Activated CD4-positive, alpha-beta T cell treated with anti-CD3 and anti-CD28 coated beads, Interleukin-2, Interleukin-6, amounts not matched to agents 100 ng/mL and 50 ng/mL, durations not matched to agents 16 hours and 8 hours (primary cell): Measurements from ENCODE around the gene INPP5D.
"Not testable (repeated sequence)": the region's sequence is repeated elsewhere in the genome, so short reads cannot be mapped to it uniquely, and the experiment has no call there.

Experiments used
- DNase-seq: peaks from one replicate; pipeline ENCODE4 v3.0.0-alpha.2; 2020

Gene INPP5D

GRCh38 chr2:233152541-233152940 lies 92.4 kb downstream of the INPP5D start:
- DNase-seq = no peak

GRCh38 chr2:233153146-233153798 lies 93.1 kb downstream of the INPP5D start:
- DNase-seq = no peak

- no peak for DNase-seq
Measured at GRCh38 chr2:233156001-233156400, 95.9 kb downstream of the INPP5D start.

DNA sequence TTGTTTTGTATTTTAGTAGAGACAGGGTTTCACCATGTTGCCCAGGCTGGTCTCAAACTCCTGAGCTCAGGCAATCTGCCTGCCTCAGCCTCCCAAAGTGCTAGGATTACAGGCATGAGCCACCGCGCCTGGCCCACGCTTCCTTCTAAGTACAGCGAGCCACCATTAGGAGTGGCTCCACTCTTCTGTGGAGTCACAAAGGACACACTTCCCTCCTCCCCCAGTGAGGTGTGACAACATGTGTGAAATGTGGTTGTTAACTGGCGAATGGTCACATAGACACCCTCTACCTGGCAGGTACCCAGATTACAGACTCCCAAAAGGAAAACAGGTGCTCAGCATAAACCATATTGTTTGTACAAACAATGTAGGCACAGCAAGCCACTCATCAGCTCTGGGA lies 96.3 kb downstream of the INPP5D start:
- not testable (repeated sequence) for DNase-seq

GRCh38 chr2:233161730-233162129 lies 101.6 kb downstream of the INPP5D start:
- no peak for DNase-seq

DNA sequence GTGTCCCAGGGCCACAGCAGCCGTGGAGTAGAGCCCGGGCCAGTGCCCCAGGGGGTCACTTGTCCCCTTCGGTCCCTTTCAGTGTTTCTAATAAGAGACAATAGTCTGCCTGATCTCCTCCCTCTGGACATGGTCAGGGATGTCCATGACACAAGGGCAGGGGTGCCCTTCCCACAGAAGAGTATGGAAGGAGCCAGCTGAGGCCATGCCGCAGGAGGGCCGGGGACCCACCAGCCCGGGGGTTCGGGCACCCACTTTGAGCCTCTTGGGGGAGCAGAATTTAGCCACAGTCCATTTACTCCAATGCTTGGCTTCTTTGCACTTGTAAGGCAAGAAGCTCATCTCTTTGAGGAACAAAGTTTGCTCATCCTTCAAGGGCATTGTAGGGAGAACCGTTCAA lies 102.6 kb downstream of the INPP5D start:
- no peak for DNase-seq

- DNase-seq = no peak
Measured at GRCh38 chr2:233163486-233164103, 103.5 kb downstream of the INPP5D start.

- no peak for DNase-seq
Measured at GRCh38 chr2:233164128-233164635, 104.0 kb downstream of the INPP5D start.

DNA sequence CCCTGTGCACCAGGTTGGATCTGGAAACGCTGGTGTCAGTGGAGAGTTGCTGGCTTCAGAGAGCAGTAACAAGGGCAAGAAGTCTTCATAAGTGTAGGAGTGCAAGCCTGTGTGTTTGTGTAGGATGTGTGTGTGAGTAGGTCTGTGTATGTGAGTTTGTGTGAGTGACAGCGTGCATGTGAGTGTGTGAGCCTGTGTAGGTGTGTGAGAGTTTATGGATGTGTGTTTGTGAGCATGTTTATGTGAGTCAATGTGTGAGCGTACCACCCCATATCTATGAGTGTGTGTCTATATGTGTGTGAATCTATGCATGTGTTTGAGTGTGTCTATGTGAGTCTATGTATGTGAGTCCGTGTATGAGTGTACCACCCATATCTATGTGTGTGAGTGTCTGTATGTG lies 104.8 kb downstream of the INPP5D start:
- DNase-seq = no peak

DNA sequence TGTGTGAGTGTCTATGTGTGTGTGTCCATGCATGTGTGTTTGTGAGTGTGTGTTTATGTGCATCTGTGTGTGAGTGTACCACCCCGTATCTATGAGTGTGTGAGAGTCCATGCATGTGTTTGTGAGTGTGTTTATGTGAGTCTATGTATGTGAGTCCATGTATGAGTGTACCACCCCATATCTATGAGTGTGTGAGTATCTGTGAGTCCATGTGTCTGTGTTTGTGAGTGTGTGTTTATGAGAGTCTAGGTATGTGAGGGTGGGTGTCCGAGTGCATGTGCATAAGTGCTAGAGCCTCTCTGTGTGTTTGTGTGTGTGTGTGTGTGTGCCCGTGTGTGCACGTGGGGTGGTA lies 105.4 kb downstream of the INPP5D start:
- DNase-seq = peak; percentile 7

- DNase-seq = peak; percentile 62
Measured at GRCh38 chr2:233165895-233166661, 105.9 kb downstream of the INPP5D start.

DNA sequence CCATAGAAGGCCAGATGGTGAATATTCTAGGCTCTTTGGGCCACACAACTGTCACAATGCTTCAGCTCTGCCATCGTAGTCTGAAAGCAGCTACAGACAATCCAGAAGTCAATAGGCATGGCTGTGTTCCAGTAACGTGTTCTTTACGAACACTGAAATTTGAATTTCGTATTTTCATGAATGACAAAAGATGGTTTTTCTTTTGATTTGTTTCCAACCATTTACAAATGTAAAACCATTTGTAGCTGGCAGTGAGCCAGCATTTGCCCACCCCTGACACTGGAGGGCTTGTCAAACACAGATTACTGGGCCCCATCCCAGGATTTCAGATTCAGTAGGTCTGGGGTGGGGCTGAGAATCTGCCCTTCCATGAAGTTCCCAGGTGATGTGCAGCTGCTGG lies 108.3 kb downstream of the INPP5D start:
- DNase-seq = no peak

GRCh38 chr2:233168919-233169318 lies 108.8 kb downstream of the INPP5D start:
- no peak for DNase-seq

- DNase-seq = no peak
Measured at GRCh38 chr2:233171344-233171743, 111.2 kb downstream of the INPP5D start.

DNA sequence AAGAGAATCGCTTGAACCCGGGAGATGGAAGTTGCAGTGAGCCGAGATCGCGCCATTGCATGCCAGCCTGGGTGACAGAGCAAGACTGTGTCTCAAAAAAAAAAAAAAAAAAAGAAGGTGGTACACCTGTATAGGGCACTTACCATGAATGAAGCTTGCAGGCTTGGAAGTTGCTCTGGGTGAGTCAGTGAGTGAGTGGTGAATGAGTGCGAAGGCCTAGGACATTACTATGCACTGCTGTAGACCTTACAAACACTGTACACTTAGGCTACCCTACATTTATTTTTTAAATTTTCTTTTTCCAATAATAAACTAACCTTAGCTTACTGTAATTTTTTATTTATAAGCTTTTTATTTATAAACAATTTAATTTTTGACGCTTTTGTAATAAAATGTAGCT lies 113.0 kb downstream of the INPP5D start:
- DNase-seq = no peak

- DNase-seq = no peak
Measured at GRCh38 chr2:233174137-233174536, 114.0 kb downstream of the INPP5D start.

DNA sequence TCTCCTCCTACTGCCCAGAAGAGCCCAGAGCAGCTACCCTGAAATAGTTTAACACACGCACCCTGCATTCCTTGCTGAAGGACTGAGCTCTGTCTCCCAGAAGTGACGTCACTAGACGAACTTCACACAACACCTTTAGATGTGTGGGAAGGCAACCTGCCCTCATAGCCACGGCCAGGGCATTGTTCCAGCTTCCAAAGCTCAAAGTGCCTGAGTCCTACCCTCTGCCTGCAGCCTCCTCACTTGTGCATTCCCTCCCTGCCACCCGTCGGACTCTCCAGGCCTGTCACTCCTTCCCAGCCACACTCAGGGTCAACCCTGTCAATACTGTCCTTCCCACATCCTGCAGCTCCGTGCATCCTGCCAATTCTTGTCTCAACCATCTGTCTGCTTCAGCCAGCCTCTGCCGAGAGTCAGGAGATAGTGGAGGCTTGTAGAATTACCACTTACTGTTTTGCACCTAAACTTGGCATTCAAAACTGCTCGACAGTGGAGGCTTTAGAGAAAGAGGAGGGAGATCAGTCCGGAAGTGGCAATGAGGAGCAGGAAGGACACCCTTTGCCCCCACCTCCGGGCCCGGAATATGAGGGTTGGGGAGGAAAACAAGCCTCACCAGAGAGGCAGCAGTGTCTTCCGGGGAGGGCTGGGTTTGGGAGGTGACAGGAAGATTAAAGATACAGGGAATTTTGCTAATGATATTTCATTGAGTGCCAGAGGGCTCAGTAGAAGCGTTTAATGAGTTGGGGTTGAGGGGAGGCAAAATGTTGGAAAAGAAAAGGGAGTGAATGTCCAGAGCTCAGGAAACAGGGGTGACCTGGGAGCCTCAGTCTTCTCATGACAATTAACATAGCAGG lies 119.1 kb downstream of the INPP5D start:
- DNase-seq = no peak

DNA sequence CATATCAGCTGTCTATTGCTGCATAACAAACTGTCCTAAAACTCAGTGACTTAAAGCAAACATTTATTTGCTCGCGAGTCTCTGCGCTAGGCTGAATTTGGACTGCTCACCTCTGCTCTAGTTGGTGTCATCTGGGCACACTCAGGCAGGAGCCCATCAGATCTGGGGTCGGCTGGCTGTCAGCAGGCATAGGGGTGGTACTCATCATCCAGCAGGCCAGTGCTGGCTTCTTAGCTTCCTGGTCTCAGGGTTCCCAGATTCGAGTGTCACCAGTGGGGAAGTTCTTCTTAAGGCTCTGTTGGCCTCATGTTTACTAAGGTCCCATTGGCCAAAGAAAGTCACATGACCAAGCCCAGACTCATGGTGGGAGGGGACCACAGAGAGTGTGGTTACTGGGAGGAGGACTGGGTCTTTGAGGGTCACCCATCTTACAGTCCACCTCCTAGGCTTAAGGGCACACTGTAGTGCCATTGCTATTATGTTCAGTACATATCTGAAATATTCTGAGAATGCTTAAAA lies 119.8 kb downstream of the INPP5D start:
- DNase-seq = no peak

DNA sequence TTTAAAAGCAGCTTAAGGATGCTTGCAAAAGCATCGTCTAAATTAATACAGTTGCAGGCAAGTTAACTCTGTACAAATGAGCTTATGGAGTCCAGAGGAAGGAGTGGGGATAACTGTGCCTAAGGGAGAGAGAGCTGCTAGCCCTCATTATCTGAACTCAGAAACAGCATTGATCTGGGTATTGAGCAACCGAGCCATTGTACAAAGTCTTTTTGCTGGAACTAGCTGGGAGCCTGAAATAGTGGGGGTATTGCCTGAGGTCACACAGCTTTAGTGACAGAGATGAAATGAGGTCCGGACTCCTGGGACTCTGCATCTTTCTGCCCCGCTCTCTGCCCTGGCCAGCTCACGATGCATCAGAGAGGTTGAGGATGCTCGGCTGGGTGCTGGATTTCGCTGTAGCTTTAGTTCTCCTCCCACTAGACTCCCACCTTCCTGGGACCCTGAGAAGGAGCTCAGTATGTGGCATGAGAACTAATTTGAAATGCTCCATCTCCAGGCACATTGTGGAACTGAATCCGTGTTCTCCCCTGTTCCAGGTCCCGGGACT lies 123.8 kb downstream of the INPP5D start:
- no peak for DNase-seq

DNA sequence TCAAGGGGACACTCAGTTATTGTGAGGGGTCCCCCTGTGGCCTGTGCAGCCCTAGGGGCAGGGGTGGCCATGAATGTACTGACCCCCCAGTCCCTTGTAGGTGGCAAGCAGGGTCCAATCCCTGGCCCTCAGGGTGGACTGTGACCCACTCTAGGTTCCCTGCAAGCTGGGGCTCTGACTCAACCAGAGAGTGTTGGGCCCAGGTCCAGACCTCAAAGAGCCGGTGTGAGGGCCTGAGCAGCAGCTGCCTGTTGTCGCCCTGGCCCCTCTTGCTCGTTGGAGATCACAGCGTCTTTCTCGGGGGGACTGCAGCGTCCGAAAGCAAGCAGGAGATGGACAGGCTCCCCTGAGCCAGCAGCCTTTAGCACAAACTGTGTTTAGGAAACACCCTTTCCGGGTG lies 124.5 kb downstream of the INPP5D start:
- DNase-seq = no peak

DNA sequence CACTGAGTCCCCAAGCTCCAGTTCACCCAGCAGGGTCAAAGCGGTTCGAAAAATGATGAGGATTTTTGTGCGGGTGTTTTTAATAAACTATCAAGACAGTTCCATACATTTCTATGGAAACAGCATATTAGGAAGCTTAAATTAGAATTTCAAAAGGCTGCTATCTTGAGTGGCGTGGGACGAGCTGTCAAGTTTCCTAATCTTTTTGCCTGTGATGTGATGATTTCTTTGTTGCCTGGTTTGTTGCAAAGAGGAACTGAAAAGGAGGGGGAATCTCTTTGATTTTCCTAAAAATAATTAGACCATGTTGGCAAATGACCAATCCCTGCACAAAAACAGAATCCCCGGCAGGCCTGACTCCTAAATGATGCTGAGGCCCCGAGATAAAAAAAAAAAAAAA lies 125.2 kb downstream of the INPP5D start:
- DNase-seq = no peak

- no peak for DNase-seq
Measured at GRCh38 chr2:233185963-233186362, 125.8 kb downstream of the INPP5D start.

GRCh38 chr2:233186851-233187250 lies 126.7 kb downstream of the INPP5D start:
- DNase-seq = no peak
